Keratinocyte (primary cell): Measurements from ENCODE around the gene CFAP206. TPM values are rescaled to one million over a fixed set of nuclear protein-coding genes. Genes with fewer than 3 reads are reported as not detected.

Experiments used
- DNase-seq: peaks from one replicate; pipeline ENCODE4 v3.0.0-alpha.2; 2011; ENCODE audit warnings: low read depth, missing footprints, low spot score
- FAIRE-seq: peaks from 2 replicates; lab custom pipeline; 2011; peaks lifted over from hg19 to GRCh38; lab: Jason Lieb, UNC
- H2AFZ ChIP-seq: 2 replicates; pipeline ENCODE4 v1.6.0; 2012; ENCODE audit warnings: low read length, control low read depth, inconsistent platforms; ENCODE audit not compliant: control insufficient read depth
- H3K27ac ChIP-seq: 2 replicates; pipeline ENCODE4 v1.5.1; 2011; ENCODE audit warnings: low read length; ENCODE audit not compliant: control insufficient read depth, insufficient read depth
- H3K27me3 ChIP-seq: 3 replicates; pipeline ENCODE4 v1.6.0; 2011; ENCODE audit warnings: low read length; ENCODE audit not compliant: control insufficient read depth, insufficient read depth; ENCODE audit errors: extremely low read depth
- H3K36me3 ChIP-seq, 2 experiments: 2 replicates in 1 of 2; 3 replicates in 1 of 2; pipeline ENCODE4 v1.5.1; 2011; ENCODE audit warnings: low read length in 2 of 2, mild to moderate bottlenecking in 1 of 2; ENCODE audit not compliant: control insufficient read depth in 2 of 2, insufficient read depth in 2 of 2; ENCODE audit errors: extremely low read depth in 1 of 2
- H3K4me1 ChIP-seq: 3 replicates; pipeline ENCODE4 v1.5.1; 2011; ENCODE audit warnings: low read length; ENCODE audit not compliant: control insufficient read depth, insufficient read depth; ENCODE audit errors: extremely low read depth
- H3K4me2 ChIP-seq: 3 replicates; pipeline ENCODE4 v1.6.0; 2011; ENCODE audit warnings: low read depth, low read length; ENCODE audit not compliant: control insufficient read depth, insufficient read depth; ENCODE audit errors: extremely low read depth
- H3K4me3 ChIP-seq, 3 experiments: fragments of 200-600 bp in 1 of 3; sonication (generic) in 1 of 3; 2 replicates in 2 of 3; 3 replicates in 1 of 3; pipeline ENCODE4 v1.5.1; 2011 to 2016; ENCODE audit warnings: low read length in 3 of 3, mild to moderate bottlenecking in 3 of 3, control low read depth in 2 of 3, inconsistent platforms in 1 of 3, low read depth in 1 of 3, mixed read lengths in 1 of 3, mixed run types in 1 of 3, moderate library complexity in 1 of 3; ENCODE audit not compliant: control insufficient read depth in 2 of 3, insufficient read depth in 2 of 3; ENCODE audit errors: extremely low read depth in 1 of 3
- H3K79me2 ChIP-seq: 2 replicates; pipeline ENCODE4 v1.6.0; 2012; ENCODE audit warnings: low read length; ENCODE audit not compliant: control insufficient read depth, insufficient read depth
- H3K9ac ChIP-seq: 3 replicates; pipeline ENCODE4 v1.6.0; 2011; ENCODE audit warnings: low read length; ENCODE audit not compliant: control insufficient read depth, insufficient read depth; ENCODE audit errors: extremely low read depth
- H3K9me1 ChIP-seq: 3 replicates; pipeline ENCODE4 v1.6.0; 2011; ENCODE audit warnings: low read length; ENCODE audit not compliant: control insufficient read depth, insufficient read depth; ENCODE audit errors: extremely low read depth
- H3K9me3 ChIP-seq: 2 replicates; pipeline ENCODE4 v1.5.1; 2012; ENCODE audit warnings: low read depth, low read length; ENCODE audit not compliant: control insufficient read depth
- H4K20me1 ChIP-seq: 3 replicates; pipeline ENCODE4 v1.6.0; 2011; ENCODE audit warnings: low read length; ENCODE audit not compliant: control insufficient read depth, insufficient read depth; ENCODE audit errors: extremely low read depth
- CTCF ChIP-seq, 3 experiments: IDR thresholded peaks in 1 of 3; conservative IDR thresholded peaks in 1 of 3; optimal IDR thresholded peaks in 1 of 3; 2 replicates in 2 of 3; 3 replicates in 1 of 3; pipeline versions ENCODE3 to v1.5.1; 2011; ENCODE audit warnings: low read length in 3 of 3, mild to moderate bottlenecking in 3 of 3, moderate library complexity in 2 of 3, control low read depth in 1 of 3, inconsistent platforms in 1 of 3; ENCODE audit not compliant: insufficient read depth in 2 of 3; ENCODE audit errors: extremely low read depth in 1 of 3
- EZH2 ChIP-seq: IDR thresholded peaks from one replicate; pipeline ENCODE4 v1.6.1; 2012; ENCODE audit warnings: inconsistent platforms, mild to moderate bottlenecking, low read length, moderate library complexity
- dilution Hi-C: fragments of 300-500 bp; cut with MboI; formaldehyde crosslinking; loops from one replicate; pipeline ENCODE4 v1.7.0; 2020; ENCODE audit warnings: low sequenced_read_pairs; ENCODE audit not compliant: extremely low pct_ligation_motif_present
- polyA plus RNA-seq, 5 experiments: library from polyadenylated mRNA; depleted of rRNA in 3 of 5; stranded (reverse) in 3 of 5; stranded (forward) in 1 of 5; unstranded in 1 of 5; fragments of >200 nt; gene quantifications; 1 replicate in 1 of 5; 2 replicates in 3 of 5; 3 replicates in 1 of 5; pipeline versions ENCODE4 v1.2.1 to v1.2.3, GENCODE V29; 2011 to 2012; ENCODE audit warnings: missing spikeins in 2 of 5, low read depth in 1 of 5, low replicate concordance in 1 of 5

The CFAP206 gene
- polyA plus RNA-seq, 1 donor (not counting 4 experiments of a cell fraction or from before 2014, with no cell fraction given), result 0.18 TPM

- Histone ChIP-seq H3K9me3 (no peaks in the 10 kb centered on the region), H3K79me2 (no peaks in the 10 kb centered on the region), H3K4me2 (no peak overlapping the region), H3K9ac (no peak overlapping the region), H2AFZ (no peak overlapping the region), H3K27me3 (no peaks in the 10 kb centered on the region), H4K20me1 (no peaks in the 10 kb centered on the region), H3K36me3 (no peaks in the 10 kb centered on the region), H3K4me3 (no peak overlapping the region), H3K27ac (no peak overlapping the region), H3K9me1 (no peaks in the 10 kb centered on the region), H3K4me1 (no peaks in the 10 kb centered on the region)
- no peak for FAIRE-seq
- no peak for DNase-seq
- dilution Hi-C loops, result no loop called here
- no peak for TF ChIP-seq CTCF (optimal IDR thresholded peaks at IDR 0.05 in 1 of 3, IDR thresholded peaks at IDR 0.05 in 1 of 3, conservative IDR thresholded peaks at IDR 0.05 in 1 of 3; ENCODE audit: extremely low read depth in 1 of 3, insufficient read depth in 2 of 3, low read length in 3 of 3)
- no peak for TF ChIP-seq EZH2
Measured at GRCh38 chr6:87366072-87366827, 41.5 kb upstream of the CFAP206 start.

GRCh38 chr6:87366899-87367298, 40.9 kb upstream of the CFAP206 start:
- no peak overlapping the region for H3K27ac ChIP-seq
- no peaks in the 10 kb centered on the region for H3K9me3 ChIP-seq
- H3K9me1 ChIP-seq, result no peaks in the 10 kb centered on the region
- dilution Hi-C loops, result no loop called here
- DNase-seq (no peak), FAIRE-seq (no peak)
- H3K36me3 ChIP-seq, result no peaks in the 10 kb centered on the region
- H3K4me1 ChIP-seq, result no peaks in the 10 kb centered on the region
- TF ChIP-seq EZH2 (no peak), CTCF (optimal IDR thresholded peaks at IDR 0.05 in 1 of 3, IDR thresholded peaks at IDR 0.05 in 1 of 3, conservative IDR thresholded peaks at IDR 0.05 in 1 of 3; ENCODE audit: extremely low read depth in 1 of 3, insufficient read depth in 2 of 3, low read length in 3 of 3) (no peak)
- no peaks in the 10 kb centered on the region for H4K20me1 ChIP-seq
- H3K4me2 ChIP-seq, result no peak overlapping the region
- no peak overlapping the region for H3K4me3 ChIP-seq
- H3K9ac ChIP-seq, result no peak overlapping the region
- no peak overlapping the region for H2AFZ ChIP-seq
- H3K27me3 ChIP-seq, result no peaks in the 10 kb centered on the region
- H3K79me2 ChIP-seq, result no peaks in the 10 kb centered on the region
